KOPT-K1 (cell line): ENCODE results near the gene CXCR1.
"Not testable (repeated sequence)": the region's sequence is repeated elsewhere in the genome, so short reads cannot be mapped to it uniquely, and the experiment has no call there.

Experiments used
- H3K27ac ChIP-seq: fragments of 200-600 bp; sonication (generic); 2 replicates; pipeline ENCODE4 v1.5.1; 2016; ENCODE audit warnings: antibody characterized with exemption, mild to moderate bottlenecking, low read depth, low read length; ENCODE audit not compliant: poor library complexity, severe bottlenecking
- H3K36me3 ChIP-seq: fragments of 200-600 bp; sonication (generic); 2 replicates; pipeline ENCODE4 v1.5.1; 2017; ENCODE audit warnings: antibody characterized with exemption, mild to moderate bottlenecking, low read length, moderate library complexity; ENCODE audit not compliant: insufficient read depth
- H3K9me3 ChIP-seq: fragments of 200-600 bp; sonication (generic); 2 replicates; pipeline ENCODE4 v1.5.1; 2017; ENCODE audit warnings: antibody characterized with exemption, low read length, mild to moderate bottlenecking; ENCODE audit not compliant: insufficient read depth, poor library complexity, severe bottlenecking

Gene CXCR1

GRCh38 chr2:218137514-218137913, 29.2 kb downstream of the CXCR1 start:
- Histone ChIP-seq H3K27ac (no peak overlapping the region), H3K9me3 (no peaks in the 10 kb centered on the region), H3K36me3 (no peaks in the 10 kb centered on the region)

- no peaks in the 10 kb centered on the region for H3K9me3 ChIP-seq
- no peak overlapping the region for H3K27ac ChIP-seq
- no peaks in the 10 kb centered on the region for H3K36me3 ChIP-seq
Observed at GRCh38 chr2:218130822-218131221, 35.9 kb downstream of the CXCR1 start.

GRCh38 chr2:218130377-218130776, 36.4 kb downstream of the CXCR1 start:
- no peaks in the 10 kb centered on the region for H3K9me3 ChIP-seq
- no peak overlapping the region for H3K27ac ChIP-seq
- no peaks in the 10 kb centered on the region for H3K36me3 ChIP-seq

DNA sequence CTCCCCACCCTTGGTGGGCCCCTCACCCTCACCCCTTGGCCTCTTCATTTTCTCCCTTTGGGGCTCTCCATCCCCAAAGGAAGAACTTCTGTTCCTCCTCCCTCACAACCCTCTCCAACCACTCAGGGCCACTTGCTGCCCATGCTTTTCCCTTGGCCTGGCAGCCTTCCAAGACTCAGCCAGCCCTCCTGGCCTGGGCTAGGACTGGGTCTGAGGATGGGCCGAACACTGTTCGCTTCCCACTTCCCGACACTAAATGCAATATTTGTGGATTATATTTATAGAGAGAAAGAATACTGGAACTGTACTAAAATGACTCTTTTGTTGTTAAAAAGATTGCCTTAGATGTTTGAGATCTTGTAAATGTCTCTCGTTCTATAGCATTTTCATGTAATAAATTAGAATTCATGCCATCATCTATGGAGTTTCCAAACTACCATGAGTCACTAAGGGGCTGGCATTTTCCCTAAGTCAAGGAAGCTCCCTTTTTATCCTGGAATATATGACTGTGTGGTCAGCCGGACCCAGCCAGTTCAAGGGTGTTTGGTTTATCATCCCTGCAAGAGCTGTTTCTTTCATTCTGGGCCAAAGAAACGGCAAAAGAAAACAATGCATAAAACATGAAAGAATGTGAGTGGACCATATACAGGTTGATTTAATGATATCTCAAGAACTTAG, 37.2 kb downstream of the CXCR1 start:
- H3K27ac ChIP-seq = no peak overlapping the region

GRCh38 chr2:218128781-218129457, 37.8 kb downstream of the CXCR1 start:
- Histone ChIP-seq H3K27ac (no peak overlapping the region), H3K9me3 (no peaks in the 10 kb centered on the region), H3K36me3 (no peaks in the 10 kb centered on the region)

More for the DNA sequence above, 37.2 kb downstream of the CXCR1 start:
- H3K9me3 ChIP-seq = no peaks in the 10 kb centered on the region
- no peaks in the 10 kb centered on the region for H3K36me3 ChIP-seq

GRCh38 chr2:218127929-218128455, 38.8 kb downstream of the CXCR1 start:
- Histone ChIP-seq H3K9me3 (no peaks in the 10 kb centered on the region), H3K27ac (no peak overlapping the region), H3K36me3 (no peaks in the 10 kb centered on the region)

- Histone ChIP-seq H3K9me3 (no peaks in the 10 kb centered on the region), H3K27ac (no peak within 1 kb of the TSS), H3K36me3 (no peaks in the 10 kb centered on the region)
Observed at GRCh38 chr2:218125626-218126080, 41.1 kb downstream of the CXCR1 start, which contains the start of gene CXCR2. TSS of gene CXCR2 (plus strand) at chr2:218126028. CDS start at chr2:218134802, 8,774 bp downstream.

DNA sequence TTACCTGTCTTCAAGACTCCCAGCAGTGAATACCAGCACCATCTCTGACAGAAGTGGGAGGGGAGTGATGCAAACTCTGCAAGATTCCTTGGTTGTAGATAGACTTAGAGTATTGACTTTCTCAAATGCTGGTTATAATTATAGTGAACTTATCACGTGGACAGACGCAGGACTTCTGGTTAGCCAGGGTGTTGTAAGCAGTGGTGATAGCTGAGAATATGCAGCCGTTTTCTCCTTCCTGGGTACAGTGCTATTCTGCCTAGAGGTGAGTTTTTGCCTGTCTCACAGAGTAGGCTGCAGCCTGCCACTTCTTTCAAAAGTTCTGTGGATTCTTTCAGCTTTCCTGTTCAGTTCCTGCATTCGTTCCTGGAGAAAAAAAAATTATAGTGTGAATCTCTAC, 41.7 kb downstream of the CXCR1 start:
- H3K27ac ChIP-seq = no peak overlapping the region
- no peaks in the 10 kb centered on the region for H3K9me3 ChIP-seq
- H3K36me3 ChIP-seq = no peaks in the 10 kb centered on the region

DNA sequence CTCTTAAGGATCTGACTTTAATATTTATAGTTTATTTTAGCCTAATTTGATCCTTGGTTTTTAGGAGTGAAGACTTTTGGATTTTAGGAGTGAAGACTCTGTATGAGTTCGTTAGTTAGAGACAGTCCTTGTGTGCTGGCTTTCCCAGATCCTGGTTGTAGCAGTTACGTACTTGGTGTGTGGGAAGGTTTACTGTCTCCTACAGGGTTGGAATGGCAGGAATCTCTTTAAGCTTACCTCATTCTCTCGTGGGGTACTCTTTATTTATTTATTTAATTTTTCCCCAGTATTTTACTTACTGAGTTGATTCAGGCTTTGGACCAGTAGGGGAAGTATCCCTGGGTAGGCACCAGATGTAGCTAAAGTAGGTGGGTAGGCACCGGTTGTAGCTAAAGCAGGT, 42.8 kb downstream of the CXCR1 start:
- Histone ChIP-seq H3K36me3 (no peaks in the 10 kb centered on the region), H3K27ac (no peak overlapping the region), H3K9me3 (no peaks in the 10 kb centered on the region)

- H3K27ac ChIP-seq, H3K9me3 ChIP-seq, H3K36me3 ChIP-seq: not testable (repeated sequence)
Observed at GRCh38 chr2:218122286-218122685, 44.5 kb downstream of the CXCR1 start.

- H3K27ac ChIP-seq, H3K36me3 ChIP-seq, H3K9me3 ChIP-seq: not testable (repeated sequence)
Observed at GRCh38 chr2:218121789-218122188, 45.0 kb downstream of the CXCR1 start.
